Left ventricle myocardium inferior (tissue), 1 donor: ENCODE data around the gene RBM38. TPM values are rescaled to one million over a fixed set of nuclear protein-coding genes. Genes with fewer than 3 reads are reported as not detected.

Experiments used
- DNase-seq: peaks from one replicate; pipeline ENCODE4 v3.0.0-alpha.2; 2020
- H3K27ac ChIP-seq: fragments of 200-600 bp; replicated peaks from 2 replicates; pipeline ENCODE4 v1.8.0; 2021
- H3K27me3 ChIP-seq: fragments of 200-600 bp; 2 replicates; pipeline ENCODE4 v1.8.0; 2021; ENCODE audit warnings: low read depth
- H3K36me3 ChIP-seq: fragments of 200-600 bp; 2 replicates; pipeline ENCODE4 v1.8.0; 2021
- H3K4me1 ChIP-seq: fragments of 200-600 bp; 2 replicates; pipeline ENCODE4 v1.8.0; 2021
- H3K4me3 ChIP-seq: fragments of 200-600 bp; 2 replicates; pipeline ENCODE4 v1.8.0; 2021; ENCODE audit warnings: mild to moderate bottlenecking, moderate library complexity
- H3K9me3 ChIP-seq: fragments of 200-600 bp; replicated peaks from 2 replicates; pipeline ENCODE4 v1.8.0; 2021
- CTCF ChIP-seq: fragments of 200-600 bp; IDR thresholded peaks from 2 replicates; pipeline ENCODE4 v1.8.0; 2021; ENCODE audit warnings: antibody characterized with exemption, mild to moderate bottlenecking, borderline replicate concordance
- intact Hi-C: fragments of 100-400 bp; cut with micrococcal nuclease; formaldehyde crosslinking; loops from one replicate; pipeline ENCODE4 v1.11.0; 2022
- total RNA-seq: library from RNA; stranded (reverse); fragmentation: NEBNext Ultra II Directional; extraction: Animal tissue kit (Norgen Biotek cat#: 25700); gene quantifications from one replicate; pipeline ENCODE4 v1.2.1, GENCODE V29; 2021
- donor health status: DM: no; HTN: yes; CAD: no; lungs with severe emphysema.

RBM38 gene
- total RNA-seq, 1 donor from 2014 or later = 75.5 TPM

DNA sequence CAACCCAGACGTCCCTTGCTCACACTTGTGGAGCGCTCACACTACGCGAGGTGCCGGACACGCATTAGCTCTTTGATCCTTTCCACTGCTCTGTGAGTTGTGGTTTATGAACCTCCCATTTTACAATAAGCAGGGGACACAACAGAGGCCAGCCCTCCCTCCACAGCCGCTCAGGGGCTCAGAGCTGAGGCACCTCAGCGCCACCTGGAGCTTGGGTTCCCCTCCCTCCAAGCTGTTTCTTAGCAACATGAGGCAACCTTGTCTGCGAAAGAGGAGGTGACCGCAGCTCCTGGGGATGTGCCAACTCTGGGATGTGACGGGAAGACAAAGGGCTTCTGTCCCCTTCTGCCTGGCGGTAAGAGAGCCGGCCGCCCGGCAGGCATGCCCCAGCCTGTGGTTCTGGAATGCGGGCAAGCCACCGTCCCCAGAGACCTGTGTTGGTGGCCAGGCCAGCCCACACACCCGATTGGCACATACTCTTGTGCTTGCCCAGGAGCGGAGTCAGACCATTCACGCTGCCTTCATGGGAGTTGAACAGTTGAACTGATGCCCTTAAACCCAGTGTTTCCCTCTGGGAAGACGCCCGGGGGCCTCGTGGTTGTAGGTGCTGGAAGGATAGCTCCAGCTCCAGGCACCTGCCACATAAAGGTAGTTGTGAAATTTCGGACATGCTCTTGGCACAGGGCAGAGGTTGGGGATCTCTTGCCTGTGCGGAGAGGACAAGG is 44.5 kb downstream of the RBM38 start:
- H3K4me1 ChIP-seq = peaks cover 71% of the 10 kb centered on the region
- DNase-seq = peak; percentile 69
- intact Hi-C loops = no loop called here
- H3K4me3 ChIP-seq = no peak overlapping the region
- H3K36me3 ChIP-seq = no peaks in the 10 kb centered on the region
- H3K27me3 ChIP-seq = no peaks in the 10 kb centered on the region
- TF ChIP-seq CTCF = no peak
- H3K27ac ChIP-seq = peak overlapping the region; percentile 11
- H3K9me3 ChIP-seq = peaks cover 11% of the 10 kb centered on the region

DNA sequence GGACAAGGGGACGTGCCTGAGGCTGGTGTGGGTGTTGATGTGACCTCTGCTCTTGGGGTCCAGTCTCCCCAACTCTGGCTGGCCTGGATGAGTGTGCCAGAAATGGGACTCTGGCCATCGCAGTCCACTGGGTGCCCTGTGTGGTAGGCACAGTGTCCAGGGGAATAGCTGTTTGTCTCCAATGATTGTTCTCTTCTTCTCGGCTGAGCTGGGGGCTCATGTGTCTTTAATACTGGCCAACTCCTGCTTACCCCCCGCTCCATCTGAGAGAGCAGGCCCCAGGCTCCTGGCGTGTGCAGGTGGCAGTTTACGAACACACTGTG is 45.0 kb downstream of the RBM38 start:
- Histone ChIP-seq H3K36me3 (no peaks in the 10 kb centered on the region), H3K27ac (no peak overlapping the region), H3K9me3 (peaks cover 11% of the 10 kb centered on the region), H3K4me3 (no peak overlapping the region), H3K27me3 (no peaks in the 10 kb centered on the region), H3K4me1 (peaks cover 76% of the 10 kb centered on the region)
- intact Hi-C loops = no loop called here
- DNase-seq = no peak
- TF ChIP-seq CTCF = no peak

DNA sequence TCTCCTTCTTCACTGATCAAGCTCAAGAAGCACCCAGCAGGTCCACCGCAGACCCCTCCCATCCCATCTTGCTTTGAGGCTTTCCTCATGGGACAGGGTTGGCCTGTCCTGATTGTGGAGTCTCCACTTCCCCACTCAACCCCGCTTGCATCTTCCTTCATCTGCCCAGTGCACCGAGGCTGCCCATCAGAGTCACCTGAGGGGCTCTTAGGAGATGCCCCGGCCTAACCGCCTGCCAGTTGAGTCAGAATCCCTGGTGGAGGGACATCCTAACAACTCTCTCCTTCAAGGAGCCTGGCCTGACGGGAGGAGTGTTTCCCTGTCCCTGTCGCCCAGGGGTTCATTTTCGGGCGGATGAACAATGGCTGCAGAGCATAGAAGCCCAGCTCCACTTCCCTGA is 46.1 kb downstream of the RBM38 start:
- no peak overlapping the region for H3K4me3 ChIP-seq
- intact Hi-C loops = no loop called here
- peaks cover 87% of the 10 kb centered on the region for H3K4me1 ChIP-seq
- H3K9me3 ChIP-seq = peaks cover 11% of the 10 kb centered on the region
- peak overlapping the region; percentile 64 for H3K27ac ChIP-seq
- TF ChIP-seq CTCF = no peak
- no peaks in the 10 kb centered on the region for H3K27me3 ChIP-seq
- DNase-seq = no peak
- no peaks in the 10 kb centered on the region for H3K36me3 ChIP-seq

GRCh38 chr20:57437672-57438330 is 46.6 kb downstream of the RBM38 start:
- no peak for DNase-seq
- Histone ChIP-seq H3K4me3 (no peak overlapping the region), H3K9me3 (peaks cover 11% of the 10 kb centered on the region), H3K36me3 (no peaks in the 10 kb centered on the region), H3K27me3 (no peaks in the 10 kb centered on the region), H3K4me1 (peaks cover 86% of the 10 kb centered on the region), H3K27ac (peak overlapping the region; percentile 64)
- intact Hi-C loops = no loop called here
- no peak for TF ChIP-seq CTCF

DNA sequence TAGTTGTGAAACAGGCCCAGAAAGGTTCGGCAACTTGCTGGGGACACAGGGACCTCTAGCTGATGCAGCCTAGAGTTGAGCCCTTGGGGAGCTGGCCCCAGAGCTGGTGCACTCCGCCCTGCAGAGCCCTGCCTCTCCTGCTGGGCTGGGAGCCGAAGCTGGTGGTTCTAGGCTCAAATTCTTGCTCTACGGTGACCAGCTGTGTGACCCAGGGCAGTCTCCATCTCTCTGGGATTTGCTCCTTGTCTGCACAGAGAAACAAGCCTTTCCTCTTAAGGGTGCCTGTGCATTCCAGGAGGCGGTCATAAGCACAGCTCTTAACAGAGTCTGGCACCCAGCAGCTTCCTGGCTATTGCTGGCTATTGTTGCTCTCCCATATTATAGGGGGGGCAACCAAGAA is 47.4 kb downstream of the RBM38 start:
- Histone ChIP-seq H3K27ac (peak overlapping the region; percentile 64), H3K4me1 (peaks cover 79% of the 10 kb centered on the region), H3K36me3 (no peaks in the 10 kb centered on the region), H3K4me3 (no peak overlapping the region), H3K9me3 (peaks cover 11% of the 10 kb centered on the region), H3K27me3 (no peaks in the 10 kb centered on the region)
- no peak for DNase-seq
- no peak for TF ChIP-seq CTCF
- intact Hi-C loops = no loop called here
